Measurements from ENCODE around the gene GRAMD1B.
"Not testable (repeated sequence)": the region's sequence is repeated elsewhere in the genome, so short reads cannot be mapped to it uniquely, and the experiment has no call there.

GRAMD1B gene

GRCh38 chr11:123641495-123641840 lies 211.4 kb downstream of the GRAMD1B start:
- DNase-seq (ENCODE audit: low spot score): no peak

DNA sequence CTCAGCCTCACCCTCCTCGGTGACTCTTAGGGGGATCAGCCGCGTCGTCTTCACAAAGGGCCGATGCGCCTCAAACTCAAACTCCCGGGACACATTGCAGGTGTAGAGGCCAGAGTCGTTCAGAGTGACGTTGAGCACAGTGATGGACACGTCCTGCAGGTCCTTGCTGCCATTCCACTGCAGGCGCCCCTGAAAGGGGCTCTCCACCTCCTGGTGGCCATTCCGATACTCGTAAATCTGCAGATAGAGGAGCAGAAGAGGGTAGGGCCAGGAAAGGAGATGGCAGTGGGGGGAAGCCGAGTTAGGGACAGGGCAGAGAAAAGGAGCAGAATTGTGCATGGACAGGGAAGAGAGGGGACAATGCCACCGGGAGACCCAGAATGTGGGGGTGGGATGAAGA lies 212.4 kb downstream of the GRAMD1B start:
- DNase-seq (ENCODE audit: low spot score): no peak

DNA sequence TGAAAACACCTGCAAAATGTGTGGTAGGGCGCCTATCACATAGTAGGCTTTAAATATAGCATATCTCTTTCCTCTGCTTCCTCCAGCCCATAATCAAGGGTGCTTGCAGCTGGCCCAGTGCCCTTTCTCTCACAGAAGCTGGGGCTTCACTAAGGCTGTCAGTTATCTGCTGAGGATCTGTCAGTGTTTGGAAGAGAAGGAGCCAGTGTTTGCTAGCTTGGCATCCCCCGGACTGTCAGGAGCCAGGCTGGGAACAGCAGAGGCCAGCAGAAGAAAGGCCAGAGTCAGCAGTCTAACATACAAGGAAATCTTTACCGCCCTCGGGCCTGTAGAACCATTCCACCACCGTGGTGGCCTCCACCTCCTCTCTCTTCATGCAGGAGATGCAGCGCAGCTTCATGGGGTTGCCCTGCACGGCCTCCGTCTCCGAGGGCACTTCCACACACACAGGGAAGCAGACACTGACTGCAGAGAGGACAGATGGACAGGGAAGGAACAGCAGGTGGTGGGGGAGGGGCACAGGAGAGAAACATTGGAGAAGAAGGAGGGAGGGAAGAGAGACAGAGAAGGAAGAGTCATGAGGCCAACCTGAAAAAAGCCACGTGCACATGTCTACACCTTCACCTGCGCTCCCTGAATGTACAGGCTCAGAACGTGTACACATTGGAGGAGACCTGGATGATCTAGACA lies 215.4 kb downstream of the GRAMD1B start:
- no peak for DNase-seq (ENCODE audit: low spot score)

DNA sequence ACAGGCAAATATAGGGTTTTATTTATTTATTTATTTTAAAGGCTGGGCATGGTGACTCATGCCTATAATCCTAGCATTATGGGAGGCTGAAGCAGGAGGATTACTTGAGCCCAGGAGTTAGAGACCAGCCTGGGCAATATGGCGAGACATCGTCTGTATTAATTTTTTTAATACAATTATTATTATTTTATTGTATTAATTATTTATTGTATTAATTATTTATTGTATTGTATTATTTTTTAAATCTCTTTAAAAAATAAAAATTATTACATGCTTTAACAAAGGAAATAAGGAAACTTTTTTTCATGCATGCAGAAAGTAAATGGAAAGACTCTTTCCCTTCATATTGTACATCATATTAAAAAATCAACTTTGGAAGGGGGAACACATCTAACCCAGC lies 220.8 kb downstream of the GRAMD1B start:
- DNase-seq (ENCODE audit: low spot score): no peak

- DNase-seq (ENCODE audit: low spot score): no peak
Observed at GRCh38 chr11:123652599-123652998, 222.5 kb downstream of the GRAMD1B start.

DNA sequence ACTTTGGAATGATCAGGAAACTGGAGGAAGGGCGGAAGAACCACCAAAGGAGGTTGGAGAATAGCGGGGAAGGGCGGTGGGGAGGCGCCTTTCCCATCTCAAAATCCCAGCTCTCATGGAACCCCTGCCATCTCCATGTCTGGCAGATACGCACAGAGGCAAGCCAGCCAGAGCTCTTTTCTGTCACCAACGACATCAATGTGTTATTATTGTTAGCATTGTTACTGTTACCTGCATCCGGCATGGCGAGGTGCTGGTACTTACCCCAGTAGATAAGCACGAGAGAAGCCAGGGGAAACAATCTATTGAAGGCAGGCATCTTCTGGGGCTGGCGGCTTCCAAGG lies 223.4 kb downstream of the GRAMD1B start:
- DNase-seq (ENCODE audit: low spot score): no peak

DNA sequence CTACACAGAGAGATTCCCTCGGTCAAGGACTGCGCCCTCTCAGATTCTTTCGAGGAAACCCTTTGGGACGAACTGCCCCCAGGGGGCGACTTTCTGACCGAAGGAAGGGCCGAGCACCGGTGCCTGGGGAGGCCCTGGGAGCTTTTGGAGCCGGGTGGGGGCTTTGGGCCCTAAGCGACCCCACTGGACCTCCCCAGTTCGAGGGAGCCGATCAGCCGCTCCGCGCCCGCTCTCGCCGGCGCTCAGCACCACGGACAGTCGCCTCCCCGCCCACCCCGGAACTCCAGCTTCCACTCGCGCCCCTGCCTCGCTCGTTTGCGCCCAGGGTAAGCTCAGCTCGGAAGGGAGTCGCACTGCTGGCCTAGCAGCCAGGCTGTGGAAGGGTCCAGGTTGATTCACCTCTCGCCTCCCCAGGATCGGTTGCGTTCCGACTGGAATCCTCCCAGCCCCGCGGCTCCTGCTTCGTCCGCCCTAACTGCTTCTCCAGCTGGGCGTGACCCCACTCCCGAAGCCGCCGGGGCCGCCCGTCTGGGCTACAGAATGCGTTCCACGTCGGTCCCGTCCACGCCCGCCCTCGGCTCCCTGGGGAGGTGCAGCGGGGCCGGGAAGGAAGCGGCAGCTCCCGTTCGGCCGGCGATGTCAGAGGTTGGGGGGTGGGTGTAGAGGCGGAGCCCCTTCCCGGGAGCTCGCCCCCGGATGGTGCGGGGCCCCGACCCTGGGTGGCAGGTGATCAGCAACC lies 223.9 kb downstream of the GRAMD1B start:
- no peak for DNase-seq (ENCODE audit: low spot score)

GRCh38 chr11:123654566-123655081 lies 224.6 kb downstream of the GRAMD1B start, which contains the start of gene SCN3B:
TSS of gene SCN3B (minus strand) at chr11:123654624. CDS start at chr11:123653801, 823 bp downstream.
- DNase-seq (ENCODE audit: low spot score): no peak

- no peak for DNase-seq (ENCODE audit: low spot score)
Observed at GRCh38 chr11:123659311-123659710, 229.2 kb downstream of the GRAMD1B start.

DNA sequence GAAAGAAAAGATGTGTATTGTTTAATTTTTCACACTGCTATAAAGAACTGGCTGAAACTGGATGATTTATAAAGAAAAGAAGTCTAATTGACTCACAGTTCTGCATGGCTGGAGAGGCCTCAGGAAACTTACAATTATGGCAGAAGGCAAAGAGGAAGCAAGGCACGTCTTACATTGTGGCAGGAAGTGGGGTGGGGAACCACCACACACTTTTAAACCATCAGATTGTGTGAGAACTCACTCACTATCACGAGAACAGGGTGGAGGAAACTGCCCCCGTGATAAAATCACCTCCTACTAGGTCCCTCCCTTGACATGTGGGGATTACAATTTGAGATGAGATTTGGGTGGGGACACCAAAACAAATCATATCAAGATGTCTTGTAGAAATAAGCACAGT lies 229.9 kb downstream of the GRAMD1B start:
- not testable (repeated sequence) for DNase-seq (ENCODE audit: low spot score)

DNA sequence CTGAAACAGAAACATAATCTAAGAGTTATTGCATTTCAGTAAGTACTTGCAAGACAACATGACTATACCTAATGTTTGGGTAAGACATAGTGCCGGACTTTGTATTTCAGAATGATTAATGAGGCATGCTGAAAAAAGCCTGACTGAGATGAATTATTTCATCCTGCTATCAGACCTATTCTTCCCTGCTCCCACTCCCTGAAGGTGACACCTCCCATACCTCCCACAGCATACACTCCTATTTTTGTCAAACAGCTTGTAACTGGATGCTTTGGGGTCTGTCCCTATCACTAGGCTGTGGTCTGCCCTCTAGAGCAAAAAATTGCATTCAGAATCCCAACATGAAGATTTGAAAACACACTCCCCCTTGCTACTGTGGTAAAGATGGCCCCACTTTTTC lies 235.2 kb downstream of the GRAMD1B start:
- DNase-seq (ENCODE audit: low spot score): no peak

DNA sequence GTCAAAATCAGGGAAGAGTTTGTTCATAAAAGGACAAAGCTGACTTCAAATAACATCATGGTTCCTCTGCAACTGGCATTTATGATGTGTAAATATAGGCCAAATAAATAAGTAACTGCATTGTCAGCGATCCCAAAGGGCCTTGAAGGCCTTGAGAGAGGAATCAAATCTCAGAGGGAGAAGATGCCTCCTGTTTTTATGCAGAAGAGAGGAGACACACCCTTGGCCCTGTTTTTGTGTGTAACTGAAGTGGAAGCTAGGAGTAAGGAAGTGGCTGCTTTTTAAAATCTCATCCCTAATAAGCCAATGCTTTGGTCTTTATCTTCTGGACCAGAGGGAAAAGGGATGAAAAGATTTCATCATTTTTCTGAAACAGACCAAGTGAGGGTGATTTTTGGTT lies 240.0 kb downstream of the GRAMD1B start:
- DNase-seq (ENCODE audit: low spot score): no peak

- no peak for DNase-seq (ENCODE audit: low spot score)
Observed at GRCh38 chr11:123671534-123671933, 241.5 kb downstream of the GRAMD1B start.

DNA sequence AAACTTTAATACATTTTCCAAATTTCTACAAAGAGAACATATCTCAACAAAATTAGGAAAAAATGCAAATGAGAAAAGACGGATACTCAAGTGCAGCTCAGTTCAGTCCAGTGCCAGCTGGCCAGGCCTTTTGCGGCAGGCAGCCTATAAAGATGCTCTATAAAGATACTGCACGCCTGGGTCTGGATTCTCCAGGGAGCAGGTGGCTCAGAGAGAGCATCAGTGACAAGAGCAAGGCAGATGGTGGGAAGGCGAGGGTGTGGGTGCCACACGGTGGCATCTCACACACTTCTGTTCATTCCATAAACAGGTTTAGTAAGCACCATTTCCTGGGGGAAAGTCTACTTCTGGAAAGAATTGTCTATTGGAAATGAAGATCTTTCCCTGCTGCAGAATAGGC lies 242.5 kb downstream of the GRAMD1B start:
- no peak for DNase-seq (ENCODE audit: low spot score)

DNA sequence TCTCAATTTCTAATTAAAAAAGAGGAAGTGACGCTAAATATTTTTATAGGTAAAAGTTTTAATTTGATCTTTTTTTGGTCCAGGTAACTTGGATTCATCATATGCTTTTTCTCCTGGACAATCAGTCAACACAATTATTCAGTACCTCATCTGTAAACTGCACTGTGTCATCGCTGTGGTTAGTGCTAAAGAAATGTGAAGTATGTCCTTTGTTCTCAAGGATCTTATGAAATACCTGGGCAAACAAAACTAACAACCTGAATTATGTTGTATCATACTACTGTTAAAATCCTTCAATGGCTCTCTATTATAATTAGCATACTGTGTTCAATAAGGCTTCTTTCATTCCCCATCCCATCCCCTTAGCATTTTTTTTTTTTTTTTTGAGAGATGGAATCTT lies 244.2 kb downstream of the GRAMD1B start:
- DNase-seq (ENCODE audit: low spot score): no peak

All from pons (tissue), 1 donor.